Activated T-cell treated with anti-CD3 and anti-CD28 coated beads for 48 hours (primary cell): Measurements from ENCODE around the gene HDAC9.

Source experiments
- DNase-seq: peaks from one replicate; pipeline ENCODE4 v3.0.0-alpha.2; 2020; ENCODE audit warnings: low read depth

Gene HDAC9

GRCh38 chr7:18526368-18526878 is 30.9 kb downstream of the HDAC9 start:
- DNase-seq = no peak

- DNase-seq = no peak
These were observed 33.7 kb downstream of the HDAC9 start for GRCh38 chr7:18529239-18529638.

GRCh38 chr7:18530224-18531179 is 35.0 kb downstream of the HDAC9 start:
- DNase-seq = no peak

GRCh38 chr7:18531539-18531938 is 36.0 kb downstream of the HDAC9 start:
- no peak for DNase-seq

- no peak for DNase-seq
These were observed 37.3 kb downstream of the HDAC9 start for GRCh38 chr7:18532813-18533212.

- no peak for DNase-seq
These were observed 38.9 kb downstream of the HDAC9 start for GRCh38 chr7:18534481-18534880.

- DNase-seq = no peak
These were observed 40.4 kb downstream of the HDAC9 start for GRCh38 chr7:18535810-18536415.

GRCh38 chr7:18536486-18536885 is 40.9 kb downstream of the HDAC9 start:
- DNase-seq = no peak

GRCh38 chr7:18538554-18539250 is 43.2 kb downstream of the HDAC9 start:
- no peak for DNase-seq

GRCh38 chr7:18540396-18540795 is 44.8 kb downstream of the HDAC9 start:
- DNase-seq = no peak

GRCh38 chr7:18541181-18541870 is 45.8 kb downstream of the HDAC9 start:
- no peak for DNase-seq

- DNase-seq = no peak
These were observed 46.3 kb downstream of the HDAC9 start for GRCh38 chr7:18541871-18542212.

GRCh38 chr7:18546576-18546975 is 51.0 kb downstream of the HDAC9 start:
- DNase-seq = no peak

- DNase-seq = no peak
These were observed 52.1 kb downstream of the HDAC9 start for GRCh38 chr7:18547509-18548187.

GRCh38 chr7:18548534-18548933 is 53.0 kb downstream of the HDAC9 start:
- DNase-seq = no peak

- no peak for DNase-seq
These were observed 55.0 kb downstream of the HDAC9 start for GRCh38 chr7:18550574-18550973.

- no peak for DNase-seq
These were observed 56.9 kb downstream of the HDAC9 start for GRCh38 chr7:18552316-18552916.

GRCh38 chr7:18552943-18553604 is 57.5 kb downstream of the HDAC9 start:
- DNase-seq = no peak

GRCh38 chr7:18553605-18554003 is 58.1 kb downstream of the HDAC9 start:
- DNase-seq = no peak

- DNase-seq = no peak
These were observed 59.6 kb downstream of the HDAC9 start for GRCh38 chr7:18555120-18555519.

GRCh38 chr7:18555968-18556367 is 60.4 kb downstream of the HDAC9 start:
- no peak for DNase-seq
